Mesenchymal stem cell (in vitro differentiated cells and primary cell): ENCODE data around the gene LRRN4. TPM values are rescaled to one million over a fixed set of nuclear protein-coding genes. Genes with fewer than 3 reads are reported as not detected.
A peak's percentile ranks its signal among the peaks of the same experiment; 100 is the strongest.

Experiments
- DNase-seq: peaks from one replicate; pipeline ENCODE4 v3.0.0-alpha.2; 2013
- H2AFZ ChIP-seq: one replicate; pipeline ENCODE4 v1.6.1; 2013; ENCODE audit warnings: low read depth, mild to moderate bottlenecking, control low read depth, inconsistent platforms, low read length, moderate library complexity
- H2AK5ac ChIP-seq: 2 replicates; pipeline ENCODE4 v1.6.1; 2013; ENCODE audit warnings: low read length, moderate library complexity, mild to moderate bottlenecking, inconsistent platforms; ENCODE audit not compliant: severe bottlenecking
- H2BK120ac ChIP-seq: one replicate; pipeline ENCODE4 v1.6.1; 2013; ENCODE audit warnings: low read depth, mild to moderate bottlenecking, inconsistent platforms, low read length, moderate library complexity
- H2BK12ac ChIP-seq, 2 experiments: one replicate each; pipeline ENCODE4 v1.6.1; 2013; ENCODE audit warnings: inconsistent platforms in 2 of 2, low read length in 2 of 2, mild to moderate bottlenecking in 2 of 2, moderate library complexity in 2 of 2, control low read depth in 1 of 2
- H2BK15ac ChIP-seq: one replicate; pipeline ENCODE4 v1.6.1; 2013; ENCODE audit warnings: mild to moderate bottlenecking, low read depth, inconsistent platforms; ENCODE audit not compliant: poor library complexity, severe bottlenecking
- H2BK5ac ChIP-seq: 2 replicates; pipeline ENCODE4 v1.6.1; 2013; ENCODE audit warnings: low read depth, mild to moderate bottlenecking, low read length, control low read depth, inconsistent platforms; ENCODE audit not compliant: poor library complexity, severe bottlenecking
- H3K14ac ChIP-seq, 2 experiments: one replicate each; pipeline ENCODE4 v1.6.1; 2013; ENCODE audit warnings: inconsistent platforms in 2 of 2, low read length in 2 of 2, control low read depth in 1 of 2, mild to moderate bottlenecking in 1 of 2, moderate library complexity in 1 of 2
- H3K18ac ChIP-seq, 2 experiments: one replicate each; pipeline ENCODE4 v1.6.1; 2013; ENCODE audit warnings: inconsistent platforms in 2 of 2, low read length in 2 of 2, control low read depth in 1 of 2, low read depth in 1 of 2, mild to moderate bottlenecking in 1 of 2
- H3K23ac ChIP-seq, 2 experiments: one replicate each; pipeline ENCODE4 v1.6.1; 2013; ENCODE audit warnings: inconsistent platforms in 2 of 2, low read length in 2 of 2, mild to moderate bottlenecking in 2 of 2, moderate library complexity in 2 of 2, control low read depth in 1 of 2
- H3K27ac ChIP-seq: 2 replicates; pipeline ENCODE4 v1.5.1; 2013; ENCODE audit warnings: mild to moderate bottlenecking, moderate library complexity, low read length, control low read depth, inconsistent platforms; ENCODE audit not compliant: poor library complexity, severe bottlenecking
- H3K27me3 ChIP-seq, 2 experiments: 2 replicates each; pipeline versions ENCODE4 v1.6.1 to v1.7.0; 2013; ENCODE audit warnings: low read length in 2 of 2, mild to moderate bottlenecking in 2 of 2, moderate library complexity in 2 of 2, control low read depth in 1 of 2, inconsistent platforms in 1 of 2; ENCODE audit not compliant: control insufficient read depth in 1 of 2, insufficient read depth in 1 of 2
- H3K36me3 ChIP-seq, 2 experiments: 2 replicates each; pipeline versions ENCODE4 v1.6.1 to v1.7.0; 2013; ENCODE audit warnings: low read length in 2 of 2, control low read depth in 1 of 2, inconsistent platforms in 1 of 2, low read depth in 1 of 2, mild to moderate bottlenecking in 1 of 2; ENCODE audit not compliant: insufficient read depth in 2 of 2, control insufficient read depth in 1 of 2
- H3K4ac ChIP-seq, 2 experiments: one replicate each; pipeline ENCODE4 v1.6.1; 2013; ENCODE audit warnings: inconsistent platforms in 2 of 2, low read length in 2 of 2, mild to moderate bottlenecking in 2 of 2, moderate library complexity in 2 of 2, control low read depth in 1 of 2, low read depth in 1 of 2
- H3K4me1 ChIP-seq: 2 replicates; pipeline ENCODE4 v1.6.1; 2013; ENCODE audit warnings: low read depth, low read length, control low read depth; ENCODE audit not compliant: control insufficient read depth, insufficient read depth
- H3K4me2 ChIP-seq: 2 replicates; pipeline ENCODE4 v1.6.1; 2013; ENCODE audit warnings: low read length, mild to moderate bottlenecking, inconsistent platforms; ENCODE audit not compliant: poor library complexity, severe bottlenecking
- H3K4me3 ChIP-seq, 2 experiments: 2 replicates each; pipeline versions ENCODE4 v1.5.1 to v1.7.0; 2013; ENCODE audit warnings: low read length in 2 of 2, mild to moderate bottlenecking in 2 of 2, control low read depth in 1 of 2, low read depth in 1 of 2; ENCODE audit not compliant: insufficient read depth in 1 of 2
- H3K79me1 ChIP-seq: replicated peaks from 2 replicates; pipeline ENCODE4 v1.6.1; 2013; ENCODE audit warnings: mild to moderate bottlenecking, control low read depth, low read length, inconsistent platforms; ENCODE audit not compliant: poor library complexity, severe bottlenecking
- H3K9ac ChIP-seq: 2 replicates; pipeline ENCODE4 v1.7.0; 2013; ENCODE audit warnings: mild to moderate bottlenecking, low read length, moderate library complexity
- H3K9me3 ChIP-seq: 2 replicates; pipeline ENCODE4 v1.7.0; 2013; ENCODE audit warnings: mild to moderate bottlenecking, low read length; ENCODE audit not compliant: control insufficient read depth
- H4K8ac ChIP-seq: one replicate; pipeline ENCODE4 v1.6.1; 2013; ENCODE audit warnings: inconsistent platforms, mild to moderate bottlenecking, low read length, moderate library complexity
- H4K91ac ChIP-seq: one replicate; pipeline ENCODE4 v1.6.1; 2013; ENCODE audit warnings: mild to moderate bottlenecking, low read length, inconsistent platforms
- WGBS: methylation state at CpG from one replicate; pipeline ENCODE4 v1.1.7; 2013; ENCODE audit warnings: mixed read lengths; 5-methylcytosine and 5-hydroxymethylcytosine counted together
- small RNA-seq: library from polyadenylated mRNA; stranded (forward); fragments of <200 nt; extraction: miRNeasy Mini kit (QIAGEN cat#:217004); gene quantifications from one replicate; pipeline ENCODE3, GENCODE V24; 2013; ENCODE audit warnings: low read depth

The LRRN4 gene

GRCh38 chr20:5991623-5992441 is 62.0 kb downstream of the LRRN4 start:
- peak; percentile 50 for DNase-seq
- Histone ChIP-seq H3K9ac (peak overlapping the region; percentile 31), H3K18ac (no peak overlapping the region), H3K14ac (no peak overlapping the region), H3K27ac (peak overlapping the region; percentile 82), H3K4me1 (no peaks in the 10 kb centered on the region), H2BK15ac (no peak overlapping the region), H3K4ac (no peak overlapping the region), H4K91ac (no peak overlapping the region), H3K4me3 (no peak overlapping the region), H3K9me3 (no peaks in the 10 kb centered on the region), H3K23ac (no peak overlapping the region), H4K8ac (no peak overlapping the region), H2AFZ (no peak overlapping the region), H3K27me3 (no peaks in the 10 kb centered on the region), H2BK120ac (no peak overlapping the region), H2AK5ac (no peak overlapping the region), H3K36me3 (peaks cover 8 to 20% of the 10 kb centered on the region in 2 experiments), H3K4me2 (no peak overlapping the region), H2BK5ac (no peak overlapping the region), H2BK12ac (no peak overlapping the region), H3K79me1 (peaks cover 10% of the 10 kb centered on the region)
- no CpG with 5 or more reads among the region's 2 CpGs for WGBS

- no peak overlapping the region for H3K23ac ChIP-seq
- peaks cover 10% of the 10 kb centered on the region for H3K79me1 ChIP-seq
- H3K4ac ChIP-seq: no peak overlapping the region
- H2BK120ac ChIP-seq: no peak overlapping the region
- WGBS: 95% methylated on average over 3 of the region's 3 CpGs
- H4K91ac ChIP-seq: no peak overlapping the region
- H4K8ac ChIP-seq: no peak overlapping the region
- H2AFZ ChIP-seq: no peak overlapping the region
- no peak overlapping the region for H3K4me3 ChIP-seq
- H3K18ac ChIP-seq: no peak overlapping the region
- H2BK5ac ChIP-seq: peak overlapping the region; percentile 70
- H2BK12ac ChIP-seq: no peak overlapping the region
- no peak overlapping the region for H3K4me2 ChIP-seq
- peak overlapping the region; percentile 42 for H2AK5ac ChIP-seq
- DNase-seq: peak; percentile 22
- H2BK15ac ChIP-seq: no peak overlapping the region
- H3K9ac ChIP-seq: peak overlapping the region; percentile 31
- peak overlapping the region; percentile 82 for H3K27ac ChIP-seq
- no peaks in the 10 kb centered on the region for H3K4me1 ChIP-seq
- H3K27me3 ChIP-seq: no peaks in the 10 kb centered on the region
- H3K36me3 ChIP-seq: peaks cover 8 to 22% of the 10 kb centered on the region in 2 experiments
- no peak overlapping the region for H3K14ac ChIP-seq
- H3K9me3 ChIP-seq: no peaks in the 10 kb centered on the region
Observed at GRCh38 chr20:5990946-5991345, 62.9 kb downstream of the LRRN4 start.

Small RNA genes lying within 50 kb of the gene (small RNA-seq; reads per million reads assigned to genes)
- not detected for gene RN7SL498P
